ACHN (cell line): Measurements from ENCODE around the gene PLEKHM1.

Experiments
- DNase-seq: peaks from one replicate; pipeline ENCODE4 v3.0.0-alpha.2; 2015
- in situ Hi-C: cut with HindIII; loops from 2 replicates; pipeline ENCODE4 v1.10.0; 2017; ENCODE audit warnings: low sequenced_read_pairs, low pct_ligation_motif_present, low pct_unique_long_range_greater_than_20kb

PLEKHM1 gene

DNA sequence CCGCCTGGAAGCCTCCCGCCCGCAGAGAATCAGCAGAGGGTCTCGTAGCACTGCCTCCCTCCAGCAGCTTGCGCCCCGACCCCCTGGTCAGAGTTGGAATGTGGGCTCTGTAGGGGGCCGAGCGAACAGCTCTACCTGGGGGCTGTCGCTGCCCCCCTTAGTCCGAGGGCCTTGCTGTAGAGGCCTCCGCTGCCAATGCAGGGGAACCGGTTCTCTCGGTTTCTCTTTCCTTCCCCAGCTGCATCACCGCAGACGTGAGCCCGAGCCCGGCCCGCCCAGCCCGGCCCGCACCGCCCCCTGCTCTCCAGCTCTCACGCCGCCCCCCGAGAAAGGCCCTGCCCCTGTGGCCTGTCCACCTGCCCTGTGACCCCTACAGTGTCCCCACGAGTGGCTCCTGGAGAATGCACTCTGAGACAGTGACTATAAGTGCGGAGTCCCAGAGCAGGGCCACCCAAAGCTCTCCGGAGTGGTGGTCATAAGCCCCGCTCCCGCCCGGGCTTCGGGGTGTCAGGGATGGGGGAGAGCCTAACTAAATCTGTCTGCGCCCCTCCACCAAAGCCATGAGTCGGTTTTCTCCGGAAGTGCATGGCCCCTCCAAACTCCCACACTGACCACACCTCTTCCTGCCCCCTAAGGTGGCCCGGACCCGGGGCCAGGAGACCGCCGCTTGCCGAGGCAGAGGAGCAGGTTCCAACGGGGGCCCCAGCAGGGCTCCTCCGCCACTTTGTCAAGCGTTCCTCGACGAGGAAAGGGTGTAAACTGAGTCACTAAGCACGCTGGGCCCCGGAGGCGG lies 59.6 kb downstream of the PLEKHM1 start:
- in situ Hi-C loops = no loop called here
- peak; percentile 32 for DNase-seq

- in situ Hi-C loops = no loop called here
- no peak for DNase-seq
Measured at GRCh38 chr17:45430006-45430737, 60.3 kb downstream of the PLEKHM1 start.

DNA sequence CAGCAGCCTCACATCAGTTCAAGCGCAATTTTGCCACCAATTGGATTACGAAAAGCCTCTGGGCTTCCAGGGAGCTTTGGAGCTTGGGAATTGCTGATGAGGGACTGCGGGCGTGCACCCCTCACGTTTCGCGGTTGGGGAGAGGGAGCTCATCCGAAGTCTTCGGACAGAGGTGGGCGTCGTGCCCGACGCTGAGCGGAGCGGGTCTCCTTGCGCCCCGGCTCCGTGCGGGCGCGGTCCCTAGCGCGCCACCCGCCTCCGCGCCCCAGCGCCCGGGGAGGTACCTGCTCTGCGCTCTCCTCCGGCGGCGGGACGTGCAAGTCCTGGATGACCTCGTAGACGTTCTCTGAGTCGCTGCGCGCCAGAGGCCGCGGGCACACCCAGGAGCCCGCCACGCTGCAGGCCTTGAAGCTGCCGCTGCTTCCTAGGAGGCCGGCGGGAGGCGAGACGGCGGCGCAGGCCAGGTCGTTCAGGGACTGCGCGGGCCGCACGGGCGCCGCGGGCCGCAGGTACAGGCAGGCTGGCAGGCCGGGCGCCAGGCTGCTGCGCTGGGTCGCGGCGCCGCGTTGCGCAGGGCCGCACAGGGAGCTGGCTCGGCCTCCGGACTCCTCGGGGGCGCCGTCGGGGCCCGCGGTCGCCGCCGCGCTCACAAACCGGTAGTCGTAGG lies 61.0 kb downstream of the PLEKHM1 start:
- in situ Hi-C loops = no loop called here
- no peak for DNase-seq

DNA sequence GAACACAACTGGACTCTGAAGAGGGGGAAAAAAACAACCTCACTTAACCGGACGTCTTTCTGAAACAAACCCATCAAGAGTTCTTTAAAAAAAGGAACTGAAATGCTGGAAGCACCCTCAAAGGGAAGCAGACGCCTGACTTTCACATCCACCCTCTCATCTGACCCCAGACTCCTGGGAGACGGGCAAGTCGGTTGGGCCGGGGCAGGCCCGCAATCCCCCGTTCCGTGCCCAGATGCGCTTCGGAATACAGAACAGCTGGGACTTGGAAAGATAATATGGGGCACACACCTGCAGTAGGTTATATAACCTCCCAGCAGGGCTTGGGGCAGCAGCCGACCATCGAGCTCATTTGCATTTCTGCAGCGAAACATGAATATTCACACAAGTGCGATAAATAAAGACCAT lies 61.6 kb downstream of the PLEKHM1 start:
- in situ Hi-C loops = no loop called here
- no peak for DNase-seq

- in situ Hi-C loops = no loop called here
- peak; percentile 74 for DNase-seq
Measured at GRCh38 chr17:45428050-45428617, 62.4 kb downstream of the PLEKHM1 start.

DNA sequence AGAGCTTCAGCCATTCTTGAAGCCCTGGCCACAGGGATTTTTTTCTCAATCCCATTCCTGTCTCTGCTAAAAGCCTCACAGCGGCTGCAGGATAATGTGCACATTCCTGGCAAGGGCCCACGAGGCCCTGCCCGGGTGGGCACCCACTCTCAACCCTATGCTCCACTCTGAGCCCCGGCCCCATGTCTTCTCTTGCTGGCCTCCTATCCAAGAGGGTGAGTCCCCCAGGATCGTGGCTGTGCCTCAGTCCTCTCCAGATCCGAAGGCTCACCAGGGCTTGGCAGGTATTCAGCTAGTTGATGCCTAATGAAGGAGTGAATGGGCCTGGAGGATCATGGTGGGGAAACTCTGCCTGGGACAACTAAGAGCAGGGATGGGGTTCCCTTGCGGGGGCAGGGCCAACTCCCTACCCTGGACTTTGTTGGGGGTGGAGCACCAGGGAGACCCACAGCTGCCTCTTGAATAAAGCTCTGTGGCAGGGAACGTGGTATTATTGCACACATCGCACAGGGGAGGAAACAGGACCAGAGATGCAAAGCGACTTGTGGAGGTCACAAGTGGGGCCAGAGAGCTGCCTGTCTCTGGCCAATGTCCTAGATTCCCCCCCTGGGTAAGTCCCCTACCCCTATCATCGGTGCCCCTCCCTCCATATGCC lies 63.2 kb downstream of the PLEKHM1 start:
- in situ Hi-C loops = no loop called here
- DNase-seq = no peak

DNA sequence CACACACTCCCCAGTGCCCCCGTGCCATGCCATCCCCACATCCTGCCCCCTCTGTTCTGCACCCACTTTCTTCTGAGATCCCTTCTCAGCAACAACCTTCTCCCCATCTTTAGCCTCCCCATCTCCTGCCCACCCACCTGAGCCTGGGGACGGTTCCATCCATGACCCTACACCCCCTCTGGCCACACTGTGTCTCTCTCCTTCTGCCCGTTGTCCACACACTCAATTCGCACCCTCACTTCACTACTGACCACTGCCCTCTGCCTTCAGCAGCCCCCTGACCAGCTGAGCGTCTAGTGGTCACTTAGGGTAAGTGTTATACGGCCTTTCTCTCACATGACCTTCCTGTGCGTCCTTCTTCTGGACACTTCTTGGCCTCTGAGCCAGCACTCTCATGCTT lies 64.0 kb downstream of the PLEKHM1 start:
- in situ Hi-C loops = no loop called here
- no peak for DNase-seq

- in situ Hi-C loops = no loop called here
- DNase-seq = no peak
Measured at GRCh38 chr17:45425984-45426413, 64.5 kb downstream of the PLEKHM1 start.

DNA sequence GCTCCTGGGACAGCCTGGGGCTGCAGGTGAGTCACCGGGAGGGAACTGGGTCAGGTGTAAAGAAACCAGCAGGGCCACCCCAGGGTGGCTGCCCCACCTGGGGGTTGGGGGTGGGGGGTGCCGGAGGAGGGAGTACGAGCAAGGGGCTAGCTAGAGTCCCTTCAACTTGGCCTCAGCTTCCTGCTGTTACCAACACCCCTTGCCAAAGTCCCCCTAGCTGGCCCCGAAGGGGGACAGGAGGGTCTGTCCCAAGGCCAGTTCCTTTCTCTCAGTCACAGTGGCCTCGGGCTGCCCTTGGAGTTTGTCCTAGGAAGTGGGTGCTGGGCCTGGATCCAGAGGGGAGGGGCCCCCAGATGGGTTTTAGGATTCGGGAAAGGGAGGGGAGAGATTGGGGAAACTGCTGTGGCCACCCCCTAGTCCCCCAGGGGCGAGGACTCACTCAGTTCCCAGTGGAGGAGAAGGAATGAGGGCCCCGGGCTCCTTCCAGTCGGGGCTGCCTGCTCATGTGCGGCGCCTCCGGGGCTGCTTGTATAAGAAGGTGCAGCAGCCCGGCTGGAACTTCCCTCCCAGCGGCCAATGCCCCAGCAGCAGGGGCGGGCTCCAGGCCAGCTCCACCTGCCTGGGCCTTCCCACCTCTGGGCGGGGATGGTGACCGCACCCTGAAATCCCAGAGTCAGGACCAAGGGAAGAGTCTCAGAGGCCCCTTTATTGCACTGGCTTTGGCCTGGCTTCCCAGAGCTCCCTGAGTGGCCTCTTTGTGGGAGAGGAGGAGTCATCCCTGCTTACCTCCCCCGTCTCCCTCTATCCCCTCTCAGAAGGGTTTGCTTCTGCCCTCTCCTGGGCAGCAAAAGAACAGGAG lies 65.2 kb downstream of the PLEKHM1 start:
- in situ Hi-C loops = no loop called here
- peak; percentile 98 for DNase-seq

GRCh38 chr17:45424769-45425124 lies 65.8 kb downstream of the PLEKHM1 start:
- in situ Hi-C loops = no loop called here
- no peak for DNase-seq

GRCh38 chr17:45423975-45424335 lies 66.6 kb downstream of the PLEKHM1 start:
- no peak for DNase-seq
- in situ Hi-C loops = no loop called here

DNA sequence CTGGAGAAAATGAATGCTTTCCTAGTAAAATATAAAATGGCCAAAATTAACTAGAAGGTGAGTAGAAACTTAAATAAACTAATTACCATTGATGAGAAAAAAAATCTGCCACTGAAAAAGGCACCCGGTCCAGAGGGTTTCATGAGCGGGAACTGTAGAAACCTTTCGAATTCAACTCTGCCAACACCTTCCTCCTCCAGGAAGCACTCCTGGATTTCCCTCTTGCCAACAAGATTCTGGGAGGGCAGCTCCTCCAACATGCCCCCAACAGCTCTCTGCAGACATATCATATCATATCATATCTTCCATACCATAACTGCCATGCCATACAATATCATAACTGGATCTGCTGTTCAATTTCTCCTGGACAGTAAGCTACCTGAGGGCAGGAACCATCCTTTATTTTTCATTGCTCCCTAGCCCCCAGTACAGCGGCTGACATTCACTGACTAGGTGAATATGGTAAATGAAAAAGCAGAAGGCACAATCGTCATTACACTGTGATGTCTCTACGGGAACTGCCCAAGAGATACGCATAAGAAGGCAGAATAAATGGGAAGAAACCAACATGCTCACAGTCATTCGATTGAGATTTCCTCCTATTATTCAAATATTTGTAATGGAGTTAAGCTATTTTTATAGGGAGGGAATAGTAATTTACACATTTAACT lies 67.1 kb downstream of the PLEKHM1 start:
- in situ Hi-C loops = no loop called here
- DNase-seq = no peak

GRCh38 chr17:45414990-45415881 lies 75.3 kb downstream of the PLEKHM1 start:
- DNase-seq = no peak
- in situ Hi-C loops = no loop called here

DNA sequence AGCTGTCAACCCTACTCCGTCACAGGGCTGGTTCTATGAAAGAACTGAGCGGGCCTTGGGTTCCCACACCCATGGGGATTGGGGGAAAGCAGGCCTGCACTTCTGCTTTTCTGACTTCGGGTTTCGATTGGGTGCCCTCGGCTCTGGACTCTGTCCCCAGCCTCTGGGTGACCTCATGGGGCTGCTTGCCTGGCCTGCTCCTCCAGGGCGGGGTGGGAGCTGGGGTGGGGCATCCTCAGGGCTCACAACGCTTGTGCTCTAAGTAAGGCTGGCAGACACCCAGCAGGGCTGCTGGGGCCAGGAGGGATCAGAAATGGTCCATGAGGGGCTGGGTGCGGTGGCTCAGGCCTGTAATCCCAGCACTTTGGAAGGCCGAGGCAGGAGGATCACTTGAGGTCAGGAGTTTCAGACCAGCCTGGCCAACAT lies 77.0 kb downstream of the PLEKHM1 start:
- in situ Hi-C loops = no loop called here
- no peak for DNase-seq

DNA sequence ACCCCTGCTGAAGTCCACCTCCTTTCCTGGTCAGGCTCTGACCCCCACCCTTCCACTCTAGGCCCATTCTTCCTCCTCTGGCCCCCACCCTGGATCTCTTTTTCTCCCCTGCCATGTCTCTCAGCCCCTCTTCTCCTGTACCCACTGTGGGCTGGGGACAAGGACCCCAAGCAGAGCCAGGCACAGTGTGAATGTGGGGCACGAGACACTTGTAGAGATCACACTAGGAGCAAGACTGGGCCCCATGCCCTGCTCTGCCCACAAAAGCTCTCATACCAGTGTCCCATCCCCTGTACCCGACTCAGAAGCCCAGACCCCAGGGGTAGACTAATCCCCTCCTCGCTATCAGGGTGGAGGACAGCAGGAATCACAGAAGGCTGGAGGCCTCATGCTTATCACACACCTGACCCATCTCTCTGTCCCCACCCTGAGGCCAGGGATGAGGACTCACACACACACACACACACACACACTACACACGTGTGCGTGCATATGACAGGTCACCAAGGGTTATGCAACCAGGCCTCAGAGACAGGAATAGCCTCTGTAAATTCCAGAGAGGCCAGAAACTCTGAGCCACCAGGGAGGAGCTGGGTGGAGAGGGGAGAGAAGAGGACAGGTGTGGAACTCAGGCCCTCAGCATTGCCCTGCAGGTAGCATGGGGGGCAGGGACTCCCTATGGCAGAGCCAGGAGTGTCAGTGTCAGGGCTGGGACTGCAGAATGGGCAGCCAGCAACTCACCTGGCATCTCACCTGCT lies 79.0 kb downstream of the PLEKHM1 start:
- in situ Hi-C loops = no loop called here

More for the DNA sequence above, 79.0 kb downstream of the PLEKHM1 start:
- DNase-seq = no peak
